ENCODE results near the gene ZNF394. TPM values are rescaled to one million over a fixed set of nuclear protein-coding genes. Genes with fewer than 3 reads are reported as not detected.

The ZNF394 gene
- total RNA-seq, 1 experiment from 2014 or later: 20.7 TPM

- no peak for DNase-seq (ENCODE audit: low read depth)
Observed at GRCh38 chr7:99493823-99494222, 6.3 kb downstream of the ZNF394 start.

GRCh38 chr7:99490878-99491277 is 9.2 kb downstream of the ZNF394 start:
- no peak for DNase-seq (ENCODE audit: low read depth)

GRCh38 chr7:99489235-99489634 is 10.8 kb downstream of the ZNF394 start:
- DNase-seq (ENCODE audit: low read depth): no peak

GRCh38 chr7:99485094-99485493 is 15.0 kb downstream of the ZNF394 start:
- DNase-seq (ENCODE audit: low read depth): peak; percentile 47

GRCh38 chr7:99478464-99479440 is 21.3 kb downstream of the ZNF394 start:
- no peak for DNase-seq (ENCODE audit: low read depth)

GRCh38 chr7:99476107-99476506 is 24.0 kb downstream of the ZNF394 start:
- no peak for DNase-seq (ENCODE audit: low read depth)

GRCh38 chr7:99473315-99473596 is 26.8 kb downstream of the ZNF394 start:
- DNase-seq (ENCODE audit: low read depth): peak; percentile 78

GRCh38 chr7:99472561-99473314 is 27.3 kb downstream of the ZNF394 start, which contains the start of gene ZNF789:
TSS of gene ZNF789 (plus strand) at chr7:99472890. CDS start at chr7:99476457, 3,567 bp downstream.
- DNase-seq (ENCODE audit: low read depth): peak; percentile 97

GRCh38 chr7:99469381-99470065 is 30.6 kb downstream of the ZNF394 start:
- peak; percentile 22 for DNase-seq (ENCODE audit: low read depth)

- DNase-seq (ENCODE audit: low read depth): no peak
Observed at GRCh38 chr7:99468336-99468918, 31.7 kb downstream of the ZNF394 start.

GRCh38 chr7:99465421-99465768 is 34.7 kb downstream of the ZNF394 start:
- DNase-seq (ENCODE audit: low read depth): no peak

- DNase-seq (ENCODE audit: low read depth): no peak
Observed at GRCh38 chr7:99461221-99461620, 38.9 kb downstream of the ZNF394 start.

GRCh38 chr7:99460651-99461050 is 39.4 kb downstream of the ZNF394 start:
- DNase-seq (ENCODE audit: low read depth): no peak

GRCh38 chr7:99459087-99459486 is 41.0 kb downstream of the ZNF394 start:
- DNase-seq (ENCODE audit: low read depth): peak; percentile 35

- DNase-seq (ENCODE audit: low read depth): no peak
Observed at GRCh38 chr7:99457650-99458493, 42.2 kb downstream of the ZNF394 start.

GRCh38 chr7:99457050-99457649 is 42.9 kb downstream of the ZNF394 start:
- DNase-seq (ENCODE audit: low read depth): no peak

GRCh38 chr7:99456288-99456687 is 43.8 kb downstream of the ZNF394 start:
- DNase-seq (ENCODE audit: low read depth): no peak

- DNase-seq (ENCODE audit: low read depth): no peak
Observed at GRCh38 chr7:99455874-99456273, 44.2 kb downstream of the ZNF394 start.

GRCh38 chr7:99453105-99453504 is 47.0 kb downstream of the ZNF394 start:
- DNase-seq (ENCODE audit: low read depth): no peak

GRCh38 chr7:99452541-99452940 is 47.5 kb downstream of the ZNF394 start:
- DNase-seq (ENCODE audit: low read depth): no peak

All from LHCN-M2 (cell line).